Measurements from ENCODE around the gene ASL. TPM values are rescaled to one million over a fixed set of nuclear protein-coding genes. Genes with fewer than 3 reads are reported as not detected.
"Not testable (repeated sequence)": the region's sequence is repeated elsewhere in the genome, so short reads cannot be mapped to it uniquely, and the experiment has no call there.

Gene ASL
- total and polyA plus RNA-seq, 2 donors (not counting 1 experiment from before 2014, with no cell fraction given) = 38.0 to 48.7 TPM

DNA sequence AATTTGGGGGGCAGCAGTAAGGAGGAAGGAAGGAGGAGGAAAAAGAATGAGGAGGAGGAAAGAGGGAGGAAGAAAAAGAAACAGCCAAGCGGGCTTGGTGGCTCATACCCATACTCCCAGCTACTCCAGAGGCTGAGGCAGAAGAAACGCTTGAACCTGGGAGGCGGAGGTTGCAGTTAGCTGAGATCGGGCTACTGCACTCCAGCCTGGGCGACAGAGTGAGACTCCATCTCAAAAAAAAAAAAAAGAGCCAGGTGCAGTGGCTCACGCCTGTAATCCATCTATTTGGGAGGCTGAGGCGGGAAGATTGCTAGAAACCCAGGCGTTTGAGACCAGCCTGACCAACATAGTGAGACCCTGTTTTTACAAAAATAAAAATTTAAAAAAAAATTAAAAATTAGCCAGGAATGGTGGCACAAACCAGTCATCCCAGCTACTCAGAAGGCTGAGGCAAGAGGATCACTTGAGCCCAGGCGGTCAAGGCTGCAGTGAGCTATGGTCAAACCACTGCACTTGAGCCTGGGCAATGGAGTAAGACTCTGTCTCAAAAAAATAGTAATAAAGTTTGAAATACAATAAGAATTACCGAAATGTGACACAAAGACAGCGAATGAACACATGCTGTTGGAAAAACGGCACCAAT lies 24.9 kb downstream of the ASL start:
- 49% methylated on average over 4 of the region's 12 CpGs for WGBS (ENCODE audit: insufficient coverage)
- DNase-seq (no peak), ATAC-seq (ENCODE audit: low read depth) (no peak)
- no peaks in the 10 kb centered on the region for H4K20me1 ChIP-seq (ENCODE audit: control insufficient read depth, insufficient read depth, low read length, poor library complexity, severe bottlenecking)
- Mint-ChIP-seq H3K4me3 (peak overlapping the region; percentile 64), H3K27ac (no peak overlapping the region), H3K27me3 (no peaks in the 10 kb centered on the region), H3K9me3 (ENCODE audit: insufficient read depth) (no peaks in the 10 kb centered on the region), H3K4me1 (peaks cover 9% of the 10 kb centered on the region)
- H3K36me3 ChIP-seq (replicated peaks in 1 of 2; ENCODE audit: control extremely low read depth in 1 of 2, control insufficient read depth in 1 of 2, extremely low read depth in 1 of 2, insufficient read depth in 2 of 2, low read length in 1 of 2) = no peaks in the 10 kb centered on the region
- TF ChIP-seq, protein P1, sequence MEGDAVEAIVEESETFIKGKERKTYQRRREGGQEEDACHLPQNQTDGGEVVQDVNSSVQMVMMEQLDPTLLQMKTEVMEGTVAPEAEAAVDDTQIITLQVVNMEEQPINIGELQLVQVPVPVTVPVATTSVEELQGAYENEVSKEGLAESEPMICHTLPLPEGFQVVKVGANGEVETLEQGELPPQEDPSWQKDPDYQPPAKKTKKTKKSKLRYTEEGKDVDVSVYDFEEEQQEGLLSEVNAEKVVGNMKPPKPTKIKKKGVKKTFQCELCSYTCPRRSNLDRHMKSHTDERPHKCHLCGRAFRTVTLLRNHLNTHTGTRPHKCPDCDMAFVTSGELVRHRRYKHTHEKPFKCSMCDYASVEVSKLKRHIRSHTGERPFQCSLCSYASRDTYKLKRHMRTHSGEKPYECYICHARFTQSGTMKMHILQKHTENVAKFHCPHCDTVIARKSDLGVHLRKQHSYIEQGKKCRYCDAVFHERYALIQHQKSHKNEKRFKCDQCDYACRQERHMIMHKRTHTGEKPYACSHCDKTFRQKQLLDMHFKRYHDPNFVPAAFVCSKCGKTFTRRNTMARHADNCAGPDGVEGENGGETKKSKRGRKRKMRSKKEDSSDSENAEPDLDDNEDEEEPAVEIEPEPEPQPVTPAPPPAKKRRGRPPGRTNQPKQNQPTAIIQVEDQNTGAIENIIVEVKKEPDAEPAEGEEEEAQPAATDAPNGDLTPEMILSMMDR (IDR thresholded peaks at IDR 0.05) = no peak
- TF ChIP-seq EZH2 (IDR thresholded peaks at IDR 0.05; ENCODE audit: borderline replicate concordance, insufficient read depth, low read depth, low read length, poor library complexity, severe bottlenecking) = no peak
- ChIA-PET CTCF (no interaction called here), POLR2A (interaction anchor here (0.6 kb wide), 1 partner anchor 20 kb away, joined by 5 read pairs; no protein-coding TSS in a partner anchor)
- peak overlapping the region in 4 of 5 experiments; percentile 31 to 51 (median 48) for H3K4me3 ChIP-seq (ENCODE audit: control extremely low read depth in 1 of 5, extremely low read depth in 1 of 5, insufficient read depth in 1 of 5, low read depth in 2 of 5, low read length in 4 of 5)
- H3K4me2 ChIP-seq (replicated peaks; ENCODE audit: low read depth, low read length, poor library complexity, severe bottlenecking) = peak overlapping the region; percentile 85
- peak overlapping the region in 1 of 2 donors; percentile 75 for H3K27ac ChIP-seq (ENCODE audit: low read length in 2 of 2)
- intact Hi-C loops (cut with micrococcal nuclease) = no loop called here
- H3K79me2 ChIP-seq (ENCODE audit: control insufficient read depth, insufficient read depth, low read length) = no peaks in the 10 kb centered on the region
- peak overlapping the region; percentile 93 for H2AFZ ChIP-seq (ENCODE audit: insufficient read depth, low read depth, low read length, poor library complexity, severe bottlenecking)
- no peaks in the 10 kb centered on the region for H3K9me3 ChIP-seq (ENCODE audit: control extremely low read depth in 1 of 3, control insufficient read depth in 2 of 3, insufficient read depth in 1 of 3, low read length in 2 of 3)
- peak overlapping the region; percentile 57 for H3K9ac ChIP-seq (ENCODE audit: low read length)
- H3K27me3 ChIP-seq (replicated peaks in 1 of 4; ENCODE audit: control extremely low read depth in 1 of 4, control insufficient read depth in 3 of 4, insufficient read depth in 4 of 4, low read length in 3 of 4) = no peaks in the 10 kb centered on the region
- peaks cover 11 to 16% of the 10 kb centered on the region in 2 donors for H3K4me1 ChIP-seq (ENCODE audit: control insufficient read depth in 2 of 2, insufficient read depth in 2 of 2, low read length in 2 of 2)

DNA sequence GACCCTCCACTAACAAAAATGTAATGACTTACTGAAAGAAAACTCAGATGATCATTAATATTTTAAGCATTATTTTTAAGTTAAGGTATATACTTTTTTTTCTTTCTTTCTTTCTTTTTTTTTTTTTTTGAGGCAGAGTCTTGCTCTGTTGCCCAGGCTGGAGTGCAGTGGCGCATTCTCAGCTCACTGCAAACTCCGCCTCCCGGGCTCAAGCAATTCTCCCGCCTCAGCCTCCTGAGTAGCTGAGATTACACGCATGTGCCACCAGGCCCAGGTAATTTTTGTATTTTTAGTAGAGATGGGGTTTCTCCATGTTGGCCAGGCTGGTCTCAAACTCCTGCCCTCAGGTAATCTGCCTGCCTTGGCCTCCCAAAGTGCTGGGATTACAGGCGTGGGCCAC lies 26.5 kb downstream of the ASL start:
- 98% methylated on average over 5 of the region's 6 CpGs for WGBS (ENCODE audit: insufficient coverage)

DNA sequence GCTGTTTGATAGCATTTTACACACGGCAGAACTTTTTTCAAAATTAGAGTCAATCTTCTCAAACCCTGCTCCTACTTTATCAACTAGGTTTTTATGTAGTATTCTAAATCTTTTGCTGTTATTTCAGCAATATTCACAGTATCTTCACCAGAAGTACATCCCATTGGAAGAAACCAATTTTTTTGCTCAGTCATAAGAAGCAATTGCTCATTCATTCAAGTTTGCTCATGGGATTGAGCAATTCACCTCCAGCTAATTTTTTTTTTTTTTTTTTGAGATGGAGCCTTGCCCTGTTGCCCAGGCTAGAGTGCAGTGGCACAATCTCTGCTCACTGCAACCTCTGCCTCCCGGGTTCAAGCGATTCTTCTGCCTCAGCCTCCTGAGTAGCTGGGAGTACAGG lies 28.4 kb downstream of the ASL start:
- H3K4me1 Mint-ChIP-seq; DNase-seq; H3K4me3 ChIP-seq (ENCODE audit: control extremely low read depth in 1 of 5, extremely low read depth in 1 of 5, insufficient read depth in 1 of 5, low read depth in 2 of 5, low read length in 4 of 5); H3K27me3 Mint-ChIP-seq; H3K79me2 ChIP-seq (ENCODE audit: control insufficient read depth, insufficient read depth, low read length); CTCF ChIA-PET; H3K4me3 Mint-ChIP-seq; H3K36me3 ChIP-seq (replicated peaks in 1 of 2; ENCODE audit: control extremely low read depth in 1 of 2, control insufficient read depth in 1 of 2, extremely low read depth in 1 of 2, insufficient read depth in 2 of 2, low read length in 1 of 2); H3K9me3 ChIP-seq (ENCODE audit: control extremely low read depth in 1 of 3, control insufficient read depth in 2 of 3, insufficient read depth in 1 of 3, low read length in 2 of 3); H3K9ac ChIP-seq (ENCODE audit: low read length); H3K9me3 Mint-ChIP-seq (ENCODE audit: insufficient read depth); H3K27ac ChIP-seq (ENCODE audit: low read length in 2 of 2); intact Hi-C loops (cut with micrococcal nuclease); POLR2A ChIA-PET; H3K27me3 ChIP-seq (replicated peaks in 1 of 4; ENCODE audit: control extremely low read depth in 1 of 4, control insufficient read depth in 3 of 4, insufficient read depth in 4 of 4, low read length in 3 of 4); H2AFZ ChIP-seq (ENCODE audit: insufficient read depth, low read depth, low read length, poor library complexity, severe bottlenecking); H3K4me2 ChIP-seq (replicated peaks; ENCODE audit: low read depth, low read length, poor library complexity, severe bottlenecking); H3K27ac Mint-ChIP-seq; H4K20me1 ChIP-seq (ENCODE audit: control insufficient read depth, insufficient read depth, low read length, poor library complexity, severe bottlenecking); ATAC-seq (ENCODE audit: low read depth): not testable (repeated sequence)
- H3K4me1 ChIP-seq (ENCODE audit: control insufficient read depth in 2 of 2, insufficient read depth in 2 of 2, low read length in 2 of 2) = peaks cover 11 to 16% of the 10 kb centered on the region in 2 donors
- 100% methylated on average over 2 of the region's 3 CpGs for WGBS (ENCODE audit: insufficient coverage)

More for the DNA sequence above, 26.5 kb downstream of the ASL start:
- ATAC-seq (ENCODE audit: low read depth); H3K27ac ChIP-seq (ENCODE audit: low read length in 2 of 2); H3K4me3 Mint-ChIP-seq; H3K27me3 Mint-ChIP-seq; H3K27ac Mint-ChIP-seq; H3K36me3 ChIP-seq (replicated peaks in 1 of 2; ENCODE audit: control extremely low read depth in 1 of 2, control insufficient read depth in 1 of 2, extremely low read depth in 1 of 2, insufficient read depth in 2 of 2, low read length in 1 of 2); H3K4me2 ChIP-seq (replicated peaks; ENCODE audit: low read depth, low read length, poor library complexity, severe bottlenecking); POLR2A ChIA-PET; H3K9ac ChIP-seq (ENCODE audit: low read length); H3K79me2 ChIP-seq (ENCODE audit: control insufficient read depth, insufficient read depth, low read length); DNase-seq; intact Hi-C loops (cut with micrococcal nuclease); H3K9me3 Mint-ChIP-seq (ENCODE audit: insufficient read depth); H3K9me3 ChIP-seq (ENCODE audit: control extremely low read depth in 1 of 3, control insufficient read depth in 2 of 3, insufficient read depth in 1 of 3, low read length in 2 of 3); H3K27me3 ChIP-seq (replicated peaks in 1 of 4; ENCODE audit: control extremely low read depth in 1 of 4, control insufficient read depth in 3 of 4, insufficient read depth in 4 of 4, low read length in 3 of 4); H4K20me1 ChIP-seq (ENCODE audit: control insufficient read depth, insufficient read depth, low read length, poor library complexity, severe bottlenecking); H2AFZ ChIP-seq (ENCODE audit: insufficient read depth, low read depth, low read length, poor library complexity, severe bottlenecking); H3K4me3 ChIP-seq (ENCODE audit: control extremely low read depth in 1 of 5, extremely low read depth in 1 of 5, insufficient read depth in 1 of 5, low read depth in 2 of 5, low read length in 4 of 5); H3K4me1 Mint-ChIP-seq; CTCF ChIA-PET: not testable (repeated sequence)
- peaks cover 11 to 16% of the 10 kb centered on the region in 2 donors for H3K4me1 ChIP-seq (ENCODE audit: control insufficient read depth in 2 of 2, insufficient read depth in 2 of 2, low read length in 2 of 2)

Measured in B cell (primary cell).